HepG2 (cell line): ENCODE data around the gene AKAP7. TPM values are rescaled to one million over a fixed set of nuclear protein-coding genes. Genes with fewer than 3 reads are reported as not detected.

Source experiments
- ATF7 ChIP-seq, 2 experiments: fragments of 450-650 bp in 1 of 2; sonication (generic) in 1 of 2; formaldehyde crosslinking in 1 of 2; IDR thresholded peaks; 2 replicates each; pipeline versions ENCODE4 v1.4.0 to v1.6.1; 2016 to 2020; ENCODE audit warnings: antibody characterized with exemption in 1 of 2, mild to moderate bottlenecking in 1 of 2, missing genetic modification reagents in 1 of 2
- GATAD1 ChIP-seq: IDR thresholded peaks from 2 replicates; pipeline ENCODE4 v1.6.1; 2016; ENCODE audit warnings: missing genetic modification reagents, missing compliant biosample characterization
- MED1 ChIP-seq: sonication (generic); formaldehyde crosslinking; IDR thresholded peaks from 2 replicates; pipeline ENCODE4 v1.4.0; 2020; ENCODE audit warnings: missing genetic modification reagents
- ZNF552 ChIP-seq: sonication (generic); formaldehyde crosslinking; IDR thresholded peaks from 2 replicates; pipeline ENCODE4 v1.9.0; 2022; ENCODE audit warnings: missing genetic modification reagents, mild to moderate bottlenecking, borderline replicate concordance
- polyA plus RNA-seq, 8 experiments: library from polyadenylated mRNA; depleted of rRNA in 3 of 8; stranded (reverse) in 7 of 8; unstranded in 1 of 8; fragments of >200 nt; fragmentation: Illumina TruSeq in 4 of 8; extraction: Trizol in 4 of 8; gene quantifications; 2 replicates each; pipeline versions ENCODE4 v1.2.1 to v1.2.3, GENCODE V29; 2011 to 2016; ENCODE audit warnings: low read depth in 4 of 8, missing spikeins in 1 of 8, mixed read lengths in 1 of 8; ENCODE audit not compliant: insufficient read depth in 1 of 8
- total RNA-seq, 5 experiments: library from RNA; depleted of rRNA; stranded (reverse); fragments of >200 nt; fragmentation: Illumina TruSeq; extraction: Trizol; gene quantifications; 2 replicates each; pipeline ENCODE4 v1.2.3, GENCODE V29; 2016; ENCODE audit warnings: low read depth in 1 of 5
- TF ChIP-seq, protein P1 (sequence below): sonication (generic); formaldehyde crosslinking; IDR thresholded peaks from 2 replicates; pipeline ENCODE4 v1.5.1; 2020; ENCODE audit warnings: mild to moderate bottlenecking, missing genetic modification reagents, borderline replicate concordance
- TF ChIP-seq, protein P2 (sequence below): sonication (generic); formaldehyde crosslinking; IDR thresholded peaks from 2 replicates; pipeline ENCODE4 v1.8.0; 2022; ENCODE audit warnings: missing genetic modification reagents, mild to moderate bottlenecking, moderate library complexity, borderline replicate concordance
- TF ChIP-seq, protein P3 (sequence below): sonication (generic); formaldehyde crosslinking; IDR thresholded peaks from 2 replicates; pipeline ENCODE4 v1.4.0; 2020; ENCODE audit warnings: missing genetic modification reagents
- TF ChIP-seq, protein P4 (sequence below): sonication (generic); formaldehyde crosslinking; IDR thresholded peaks from 2 replicates; pipeline ENCODE4 v1.8.0; 2022; ENCODE audit warnings: mild to moderate bottlenecking, missing genetic modification reagents, moderate library complexity

Gene AKAP7
- total and polyA plus RNA-seq, 2 of the 13 experiments (the other 11 are each of a cell fraction or from before 2014, with no cell fraction given): 3.6 to 11.7 TPM

DNA sequence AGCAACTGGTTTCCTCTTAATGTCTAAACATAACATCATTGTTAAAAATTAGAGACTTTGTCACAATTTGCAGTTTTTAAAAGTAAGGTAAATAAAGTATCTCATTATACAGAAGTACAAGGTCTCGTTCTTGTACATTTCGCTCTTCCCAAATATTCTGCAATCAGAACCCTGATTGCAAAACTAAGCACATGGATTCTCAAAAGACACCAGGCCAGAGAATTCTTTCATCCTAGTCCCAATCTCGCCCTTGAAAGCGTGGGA lies 355 bp upstream of the AKAP7 start (continued):
- TF ChIP-seq, protein P1, sequence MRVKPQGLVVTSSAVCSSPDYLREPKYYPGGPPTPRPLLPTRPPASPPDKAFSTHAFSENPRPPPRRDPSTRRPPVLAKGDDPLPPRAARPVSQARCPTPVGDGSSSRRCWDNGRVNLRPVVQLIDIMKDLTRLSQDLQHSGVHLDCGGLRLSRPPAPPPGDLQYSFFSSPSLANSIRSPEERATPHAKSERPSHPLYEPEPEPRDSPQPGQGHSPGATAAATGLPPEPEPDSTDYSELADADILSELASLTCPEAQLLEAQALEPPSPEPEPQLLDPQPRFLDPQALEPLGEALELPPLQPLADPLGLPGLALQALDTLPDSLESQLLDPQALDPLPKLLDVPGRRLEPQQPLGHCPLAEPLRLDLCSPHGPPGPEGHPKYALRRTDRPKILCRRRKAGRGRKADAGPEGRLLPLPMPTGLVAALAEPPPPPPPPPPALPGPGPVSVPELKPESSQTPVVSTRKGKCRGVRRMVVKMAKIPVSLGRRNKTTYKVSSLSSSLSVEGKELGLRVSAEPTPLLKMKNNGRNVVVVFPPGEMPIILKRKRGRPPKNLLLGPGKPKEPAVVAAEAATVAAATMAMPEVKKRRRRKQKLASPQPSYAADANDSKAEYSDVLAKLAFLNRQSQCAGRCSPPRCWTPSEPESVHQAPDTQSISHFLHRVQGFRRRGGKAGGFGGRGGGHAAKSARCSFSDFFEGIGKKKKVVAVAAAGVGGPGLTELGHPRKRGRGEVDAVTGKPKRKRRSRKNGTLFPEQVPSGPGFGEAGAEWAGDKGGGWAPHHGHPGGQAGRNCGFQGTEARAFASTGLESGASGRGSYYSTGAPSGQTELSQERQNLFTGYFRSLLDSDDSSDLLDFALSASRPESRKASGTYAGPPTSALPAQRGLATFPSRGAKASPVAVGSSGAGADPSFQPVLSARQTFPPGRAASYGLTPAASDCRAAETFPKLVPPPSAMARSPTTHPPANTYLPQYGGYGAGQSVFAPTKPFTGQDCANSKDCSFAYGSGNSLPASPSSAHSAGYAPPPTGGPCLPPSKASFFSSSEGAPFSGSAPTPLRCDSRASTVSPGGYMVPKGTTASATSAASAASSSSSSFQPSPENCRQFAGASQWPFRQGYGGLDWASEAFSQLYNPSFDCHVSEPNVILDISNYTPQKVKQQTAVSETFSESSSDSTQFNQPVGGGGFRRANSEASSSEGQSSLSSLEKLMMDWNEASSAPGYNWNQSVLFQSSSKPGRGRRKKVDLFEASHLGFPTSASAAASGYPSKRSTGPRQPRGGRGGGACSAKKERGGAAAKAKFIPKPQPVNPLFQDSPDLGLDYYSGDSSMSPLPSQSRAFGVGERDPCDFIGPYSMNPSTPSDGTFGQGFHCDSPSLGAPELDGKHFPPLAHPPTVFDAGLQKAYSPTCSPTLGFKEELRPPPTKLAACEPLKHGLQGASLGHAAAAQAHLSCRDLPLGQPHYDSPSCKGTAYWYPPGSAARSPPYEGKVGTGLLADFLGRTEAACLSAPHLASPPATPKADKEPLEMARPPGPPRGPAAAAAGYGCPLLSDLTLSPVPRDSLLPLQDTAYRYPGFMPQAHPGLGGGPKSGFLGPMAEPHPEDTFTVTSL: 0 out of 2 replicates have a peak, but pooled peaks have one; percentile 29
- TF ChIP-seq, protein P2, sequence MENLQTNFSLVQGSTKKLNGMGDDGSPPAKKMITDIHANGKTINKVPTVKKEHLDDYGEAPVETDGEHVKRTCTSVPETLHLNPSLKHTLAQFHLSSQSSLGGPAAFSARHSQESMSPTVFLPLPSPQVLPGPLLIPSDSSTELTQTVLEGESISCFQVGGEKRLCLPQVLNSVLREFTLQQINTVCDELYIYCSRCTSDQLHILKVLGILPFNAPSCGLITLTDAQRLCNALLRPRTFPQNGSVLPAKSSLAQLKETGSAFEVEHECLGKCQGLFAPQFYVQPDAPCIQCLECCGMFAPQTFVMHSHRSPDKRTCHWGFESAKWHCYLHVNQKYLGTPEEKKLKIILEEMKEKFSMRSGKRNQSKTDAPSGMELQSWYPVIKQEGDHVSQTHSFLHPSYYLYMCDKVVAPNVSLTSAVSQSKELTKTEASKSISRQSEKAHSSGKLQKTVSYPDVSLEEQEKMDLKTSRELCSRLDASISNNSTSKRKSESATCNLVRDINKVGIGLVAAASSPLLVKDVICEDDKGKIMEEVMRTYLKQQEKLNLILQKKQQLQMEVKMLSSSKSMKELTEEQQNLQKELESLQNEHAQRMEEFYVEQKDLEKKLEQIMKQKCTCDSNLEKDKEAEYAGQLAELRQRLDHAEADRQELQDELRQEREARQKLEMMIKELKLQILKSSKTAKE (CRISPR knock-in tag): no peak
- TF ChIP-seq MED1 (no peak), ZNF552 (no peak), ATF7 (IDR thresholded peaks at IDR 0.05) (no peak), ATF7 (CRISPR knock-in tag; IDR thresholded peaks at IDR 0.05) (no peak), GATAD1 (CRISPR knock-in tag) (no peak)
- TF ChIP-seq, protein P3, sequence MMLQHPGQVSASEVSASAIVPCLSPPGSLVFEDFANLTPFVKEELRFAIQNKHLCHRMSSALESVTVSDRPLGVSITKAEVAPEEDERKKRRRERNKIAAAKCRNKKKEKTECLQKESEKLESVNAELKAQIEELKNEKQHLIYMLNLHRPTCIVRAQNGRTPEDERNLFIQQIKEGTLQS (CRISPR knock-in tag): no peak
- TF ChIP-seq, protein P4, sequence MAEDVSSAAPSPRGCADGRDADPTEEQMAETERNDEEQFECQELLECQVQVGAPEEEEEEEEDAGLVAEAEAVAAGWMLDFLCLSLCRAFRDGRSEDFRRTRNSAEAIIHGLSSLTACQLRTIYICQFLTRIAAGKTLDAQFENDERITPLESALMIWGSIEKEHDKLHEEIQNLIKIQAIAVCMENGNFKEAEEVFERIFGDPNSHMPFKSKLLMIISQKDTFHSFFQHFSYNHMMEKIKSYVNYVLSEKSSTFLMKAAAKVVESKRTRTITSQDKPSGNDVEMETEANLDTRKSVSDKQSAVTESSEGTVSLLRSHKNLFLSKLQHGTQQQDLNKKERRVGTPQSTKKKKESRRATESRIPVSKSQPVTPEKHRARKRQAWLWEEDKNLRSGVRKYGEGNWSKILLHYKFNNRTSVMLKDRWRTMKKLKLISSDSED (CRISPR knock-in tag): no peak
